Measurements from ENCODE around the gene NFIC.
"Not testable (repeated sequence)": the region's sequence is repeated elsewhere in the genome, so short reads cannot be mapped to it uniquely, and the experiment has no call there.

The NFIC gene

GRCh38 chr19:3380829-3381228 lies 14.4 kb downstream of the NFIC start:
- no peak for DNase-seq (ENCODE audit: low read depth)
- Histone ChIP-seq H3K9me3 (ENCODE audit: control insufficient read depth, low read length) (no peaks in the 10 kb centered on the region), H3K4me3 (ENCODE audit: low read length) (no peak overlapping the region), H3K36me3 (ENCODE audit: control insufficient read depth, insufficient read depth, low read length, severe bottlenecking) (peaks cover 15% of the 10 kb centered on the region), H3K4me1 (ENCODE audit: control insufficient read depth, insufficient read depth, low read length) (peaks cover 48% of the 10 kb centered on the region), H3K9ac (ENCODE audit: low read length) (no peak overlapping the region), H3K27me3 (replicated peaks; ENCODE audit: control insufficient read depth, insufficient read depth, low read length) (no peaks in the 10 kb centered on the region)

- Histone ChIP-seq H3K36me3 (ENCODE audit: control insufficient read depth, insufficient read depth, low read length, severe bottlenecking) (peaks cover 15% of the 10 kb centered on the region), H3K4me3 (ENCODE audit: low read length) (no peak overlapping the region), H3K27me3 (replicated peaks; ENCODE audit: control insufficient read depth, insufficient read depth, low read length) (no peaks in the 10 kb centered on the region), H3K9me3 (ENCODE audit: control insufficient read depth, low read length) (no peaks in the 10 kb centered on the region), H3K4me1 (ENCODE audit: control insufficient read depth, insufficient read depth, low read length) (peaks cover 54% of the 10 kb centered on the region), H3K9ac (ENCODE audit: low read length) (no peak overlapping the region)
- DNase-seq (ENCODE audit: low read depth), result no peak
Observed at GRCh38 chr19:3381701-3382372, 15.5 kb downstream of the NFIC start.

GRCh38 chr19:3382460-3383100 lies 16.2 kb downstream of the NFIC start:
- DNase-seq (ENCODE audit: low read depth), result no peak
- Histone ChIP-seq H3K4me1 (ENCODE audit: control insufficient read depth, insufficient read depth, low read length) (peaks cover 60% of the 10 kb centered on the region), H3K9me3 (ENCODE audit: control insufficient read depth, low read length) (no peaks in the 10 kb centered on the region), H3K36me3 (ENCODE audit: control insufficient read depth, insufficient read depth, low read length, severe bottlenecking) (peaks cover 15% of the 10 kb centered on the region), H3K9ac (ENCODE audit: low read length) (peak overlapping the region; percentile 71), H3K27me3 (replicated peaks; ENCODE audit: control insufficient read depth, insufficient read depth, low read length) (no peaks in the 10 kb centered on the region), H3K4me3 (ENCODE audit: low read length) (no peak overlapping the region)

- no peaks in the 10 kb centered on the region for H3K27me3 ChIP-seq (replicated peaks; ENCODE audit: control insufficient read depth, insufficient read depth, low read length)
- peak overlapping the region; percentile 71 for H3K9ac ChIP-seq (ENCODE audit: low read length)
- H3K9me3 ChIP-seq (ENCODE audit: control insufficient read depth, low read length), result no peaks in the 10 kb centered on the region
- H3K36me3 ChIP-seq (ENCODE audit: control insufficient read depth, insufficient read depth, low read length, severe bottlenecking), result peaks cover 15% of the 10 kb centered on the region
- H3K4me1 ChIP-seq (ENCODE audit: control insufficient read depth, insufficient read depth, low read length), result peaks cover 64% of the 10 kb centered on the region
- no peak overlapping the region for H3K4me3 ChIP-seq (ENCODE audit: low read length)
- no peak for DNase-seq (ENCODE audit: low read depth)
Observed at GRCh38 chr19:3383121-3383722, 16.8 kb downstream of the NFIC start.

- peak overlapping the region; percentile 72 for H3K9ac ChIP-seq (ENCODE audit: low read length)
- no peak overlapping the region for H3K4me3 ChIP-seq (ENCODE audit: low read length)
- H3K4me1 ChIP-seq (ENCODE audit: control insufficient read depth, insufficient read depth, low read length), result peaks cover 66% of the 10 kb centered on the region
- DNase-seq (ENCODE audit: low read depth), result no peak
- no peaks in the 10 kb centered on the region for H3K27me3 ChIP-seq (replicated peaks; ENCODE audit: control insufficient read depth, insufficient read depth, low read length)
- no peaks in the 10 kb centered on the region for H3K9me3 ChIP-seq (ENCODE audit: control insufficient read depth, low read length)
- peaks cover 19% of the 10 kb centered on the region for H3K36me3 ChIP-seq (ENCODE audit: control insufficient read depth, insufficient read depth, low read length, severe bottlenecking)
Observed at GRCh38 chr19:3386447-3387234, 20.3 kb downstream of the NFIC start.

- DNase-seq (ENCODE audit: low read depth), result peak; percentile 65
- Histone ChIP-seq H3K36me3 (ENCODE audit: control insufficient read depth, insufficient read depth, low read length, severe bottlenecking) (peaks cover 6% of the 10 kb centered on the region), H3K9me3 (ENCODE audit: control insufficient read depth, low read length) (no peaks in the 10 kb centered on the region)
Observed at GRCh38 chr19:3387645-3388589, 21.5 kb downstream of the NFIC start.

GRCh38 chr19:3389446-3389778 lies 23.0 kb downstream of the NFIC start:
- peaks cover 47% of the 10 kb centered on the region for H3K4me1 ChIP-seq (ENCODE audit: control insufficient read depth, insufficient read depth, low read length)
- H3K9me3 ChIP-seq (ENCODE audit: control insufficient read depth, low read length), result no peaks in the 10 kb centered on the region
- H3K36me3 ChIP-seq (ENCODE audit: control insufficient read depth, insufficient read depth, low read length, severe bottlenecking), result peaks cover 10% of the 10 kb centered on the region
- no peak overlapping the region for H3K9ac ChIP-seq (ENCODE audit: low read length)
- no peak overlapping the region for H3K4me3 ChIP-seq (ENCODE audit: low read length)
- H3K27me3 ChIP-seq (replicated peaks; ENCODE audit: control insufficient read depth, insufficient read depth, low read length), result no peaks in the 10 kb centered on the region
- DNase-seq (ENCODE audit: low read depth), result no peak

More at GRCh38 chr19:3387645-3388589, 21.5 kb downstream of the NFIC start:
- H3K9ac ChIP-seq (ENCODE audit: low read length), result peak overlapping the region; percentile 63
- no peaks in the 10 kb centered on the region for H3K27me3 ChIP-seq (replicated peaks; ENCODE audit: control insufficient read depth, insufficient read depth, low read length)
- H3K4me3 ChIP-seq (ENCODE audit: low read length), result no peak overlapping the region
- H3K4me1 ChIP-seq (ENCODE audit: control insufficient read depth, insufficient read depth, low read length), result peaks cover 62% of the 10 kb centered on the region

- no peak overlapping the region for H3K4me3 ChIP-seq (ENCODE audit: low read length)
- peaks cover 15% of the 10 kb centered on the region for H3K36me3 ChIP-seq (ENCODE audit: control insufficient read depth, insufficient read depth, low read length, severe bottlenecking)
- peak; percentile 39 for DNase-seq (ENCODE audit: low read depth)
- no peaks in the 10 kb centered on the region for H3K27me3 ChIP-seq (replicated peaks; ENCODE audit: control insufficient read depth, insufficient read depth, low read length)
- H3K4me1 ChIP-seq (ENCODE audit: control insufficient read depth, insufficient read depth, low read length), result peaks cover 43% of the 10 kb centered on the region
- H3K9ac ChIP-seq (ENCODE audit: low read length), result no peak overlapping the region
- no peaks in the 10 kb centered on the region for H3K9me3 ChIP-seq (ENCODE audit: control insufficient read depth, low read length)
Observed at GRCh38 chr19:3389876-3390371, 23.5 kb downstream of the NFIC start.

- not testable (repeated sequence) for H3K9ac ChIP-seq (ENCODE audit: low read length); H3K9me3 ChIP-seq (ENCODE audit: control insufficient read depth, low read length); DNase-seq (ENCODE audit: low read depth); H3K4me3 ChIP-seq (ENCODE audit: low read length); H3K27me3 ChIP-seq (replicated peaks; ENCODE audit: control insufficient read depth, insufficient read depth, low read length)
- H3K36me3 ChIP-seq (ENCODE audit: control insufficient read depth, insufficient read depth, low read length, severe bottlenecking), result peaks cover 16% of the 10 kb centered on the region
- peaks cover 26% of the 10 kb centered on the region for H3K4me1 ChIP-seq (ENCODE audit: control insufficient read depth, insufficient read depth, low read length)
Observed at GRCh38 chr19:3391911-3392310, 25.5 kb downstream of the NFIC start.

GRCh38 chr19:3392480-3392879 lies 26.1 kb downstream of the NFIC start:
- DNase-seq (ENCODE audit: low read depth), result no peak

More at GRCh38 chr19:3392480-3392879, 26.1 kb downstream of the NFIC start:
- Histone ChIP-seq H3K27me3 (replicated peaks; ENCODE audit: control insufficient read depth, insufficient read depth, low read length) (no peaks in the 10 kb centered on the region), H3K4me1 (ENCODE audit: control insufficient read depth, insufficient read depth, low read length) (peaks cover 27% of the 10 kb centered on the region), H3K4me3 (ENCODE audit: low read length) (no peak overlapping the region), H3K36me3 (ENCODE audit: control insufficient read depth, insufficient read depth, low read length, severe bottlenecking) (peaks cover 16% of the 10 kb centered on the region), H3K9me3 (ENCODE audit: control insufficient read depth, low read length) (no peaks in the 10 kb centered on the region), H3K9ac (ENCODE audit: low read length) (no peak overlapping the region)

All from adipocyte (in vitro differentiated cells).